Vagina (tissue), 2 donors: ENCODE results near the gene SLC22A3.

ENCODE experiments used
- CTCF ChIP-seq, 3 experiments: fragments of 450-650 bp in 2 of 3; fragments of 200-600 bp in 1 of 3; sonication (generic) in 1 of 3; IDR thresholded peaks; one replicate each; pipeline ENCODE4 v1.5.1; 2017 to 2019; ENCODE audit warnings: antibody characterized with exemption in 3 of 3, mild to moderate bottlenecking in 2 of 3, moderate library complexity in 2 of 3
- POLR2A ChIP-seq, 2 donors: fragments of 450-650 bp; IDR thresholded peaks; one replicate each; pipeline ENCODE4 v1.6.1; 2017; ENCODE audit warnings: antibody characterized with exemption in 2 of 2, mild to moderate bottlenecking in 2 of 2, moderate library complexity in 2 of 2
- POLR2AphosphoS5 ChIP-seq, 2 donors: sonication (generic); formaldehyde crosslinking; IDR thresholded peaks; one replicate each; pipeline ENCODE4 v1.9.0; 2017; ENCODE audit warnings: antibody characterized with exemption in 2 of 2, mild to moderate bottlenecking in 2 of 2, low read depth in 1 of 2; ENCODE audit not compliant: insufficient read depth in 1 of 2

DNA sequence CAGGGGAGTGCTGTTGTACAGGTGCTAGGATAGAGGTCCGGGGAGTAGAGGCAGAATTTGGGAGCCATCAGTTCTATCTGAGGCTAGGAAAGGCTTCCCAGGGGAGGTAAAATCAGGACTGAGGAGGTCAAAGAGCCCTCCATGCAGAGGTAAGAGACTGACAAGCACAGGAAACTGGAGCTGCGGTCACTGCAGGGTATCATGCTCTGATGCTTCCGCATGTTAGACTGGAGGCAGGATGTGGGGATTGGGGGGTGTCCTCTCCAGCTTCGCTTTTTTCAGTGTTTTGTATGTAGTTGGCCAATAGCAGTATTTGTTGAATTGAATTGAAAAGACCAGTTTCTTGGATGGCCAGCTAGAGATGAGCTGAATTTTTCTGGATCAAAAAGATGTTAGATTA is 87.8 kb downstream of the SLC22A3 start:
- TF ChIP-seq POLR2A (IDR thresholded peaks at IDR 0.05) (no peak), CTCF (IDR thresholded peaks at IDR 0.05) (no peak), POLR2AphosphoS5 (IDR thresholded peaks at IDR 0.05; ENCODE audit: insufficient read depth in 1 of 2, low read depth in 1 of 2) (no peak)
